ACHN (cell line): ENCODE measurements around the gene MTIF3.
"Not testable (repeated sequence)": the region's sequence is repeated elsewhere in the genome, so short reads cannot be mapped to it uniquely, and the experiment has no call there.

Experiments used
- DNase-seq: peaks from one replicate; pipeline ENCODE4 v3.0.0-alpha.2; 2015
- in situ Hi-C: cut with HindIII; loops from 2 replicates; pipeline ENCODE4 v1.10.0; 2017; ENCODE audit warnings: low sequenced_read_pairs, low pct_ligation_motif_present, low pct_unique_long_range_greater_than_20kb

Gene MTIF3

DNA sequence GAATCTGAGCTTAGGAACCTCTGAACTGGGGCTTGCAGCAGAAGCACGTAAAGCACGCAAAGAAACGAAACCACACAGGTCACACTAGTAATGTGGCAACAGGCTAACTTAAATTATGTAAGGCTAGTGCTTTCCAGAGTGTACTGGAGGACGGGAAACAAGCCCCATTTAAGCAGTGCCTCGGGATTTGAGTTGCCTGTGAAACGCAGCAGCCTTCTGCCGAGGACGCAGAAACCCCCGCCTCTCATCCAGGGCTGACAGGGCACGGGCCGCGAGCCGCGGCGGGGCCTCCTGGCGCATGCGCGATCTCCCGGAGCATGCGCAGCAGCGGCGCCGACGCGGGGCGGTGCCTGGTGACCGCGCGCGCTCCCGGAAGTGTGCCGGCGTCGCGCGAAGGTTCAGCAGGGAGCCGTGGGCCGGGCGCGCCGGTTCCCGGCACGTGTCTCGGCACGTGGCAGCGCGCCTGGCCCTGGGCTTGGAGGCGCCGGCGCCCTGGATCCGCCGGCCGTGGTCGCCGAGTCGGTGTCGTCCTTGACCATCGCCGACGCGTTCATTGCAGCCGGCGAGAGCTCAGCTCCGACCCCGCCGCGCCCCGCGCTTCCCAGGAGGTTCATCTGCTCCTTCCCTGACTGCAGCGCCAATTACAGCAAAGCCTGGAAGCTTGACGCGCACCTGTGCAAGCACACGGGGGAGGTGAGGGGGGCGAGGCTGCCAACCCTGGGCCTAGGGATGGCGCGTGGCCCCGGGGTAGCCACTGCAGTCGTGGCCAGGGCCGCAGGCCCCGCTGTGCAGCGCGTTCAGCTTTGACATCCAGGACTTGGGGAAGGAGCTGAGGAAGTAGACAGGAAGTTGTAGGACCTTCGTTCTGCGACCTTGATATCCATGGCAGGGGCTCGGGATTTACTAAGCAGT lies 25.9 kb downstream of the MTIF3 start, which contains the start of gene GTF3A:
GTF3A (plus strand) TSS at position 374 of the 912 bp plus-strand sequence.
- in situ Hi-C loops: no loop called here
- DNase-seq: peak; percentile 79

DNA sequence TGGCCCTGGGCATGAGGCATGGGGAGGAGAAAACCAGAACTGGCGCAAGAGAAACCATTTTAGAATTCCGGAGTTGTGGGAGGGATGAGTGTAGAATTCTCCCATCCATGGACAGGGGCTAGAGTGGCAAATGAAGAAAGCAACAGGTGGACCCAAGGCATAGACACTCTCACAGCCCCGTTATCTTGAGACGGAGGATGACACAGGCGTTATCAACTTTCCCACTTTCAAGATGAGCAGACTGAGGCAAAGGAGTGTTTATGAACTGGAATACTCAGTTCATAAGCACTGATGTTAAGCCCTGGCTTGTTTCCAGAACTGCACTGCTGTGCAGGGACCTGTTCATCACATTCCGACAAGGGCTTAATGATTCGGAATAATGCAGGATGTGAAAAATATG lies 27.0 kb downstream of the MTIF3 start:
- in situ Hi-C loops: no loop called here
- no peak for DNase-seq

GRCh38 chr13:27421101-27421871 lies 29.1 kb downstream of the MTIF3 start:
- in situ Hi-C loops: no loop called here
- no peak for DNase-seq

- in situ Hi-C loops: no loop called here
- no peak for DNase-seq
These were observed 31.0 kb downstream of the MTIF3 start for GRCh38 chr13:27419328-27419727.

DNA sequence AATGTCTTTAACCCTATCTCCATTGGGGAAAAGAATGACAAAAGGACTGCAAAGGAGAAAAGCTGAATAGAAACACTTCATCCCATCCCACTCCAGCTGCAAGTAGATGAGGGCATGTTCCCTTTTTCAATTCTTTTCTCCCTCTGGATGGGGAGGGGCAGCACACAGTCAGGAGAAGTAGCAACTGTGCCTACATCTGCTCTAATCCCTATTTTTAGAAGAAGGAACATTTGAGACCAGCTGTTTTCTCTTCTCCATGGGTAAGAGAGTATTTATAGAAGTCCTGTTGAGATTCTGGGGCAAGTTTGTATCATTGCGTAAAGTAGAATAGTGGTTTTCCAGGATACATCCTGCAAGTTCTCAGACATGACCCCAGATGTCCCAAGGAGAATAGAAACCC lies 35.2 kb downstream of the MTIF3 start:
- in situ Hi-C loops: no loop called here

DNA sequence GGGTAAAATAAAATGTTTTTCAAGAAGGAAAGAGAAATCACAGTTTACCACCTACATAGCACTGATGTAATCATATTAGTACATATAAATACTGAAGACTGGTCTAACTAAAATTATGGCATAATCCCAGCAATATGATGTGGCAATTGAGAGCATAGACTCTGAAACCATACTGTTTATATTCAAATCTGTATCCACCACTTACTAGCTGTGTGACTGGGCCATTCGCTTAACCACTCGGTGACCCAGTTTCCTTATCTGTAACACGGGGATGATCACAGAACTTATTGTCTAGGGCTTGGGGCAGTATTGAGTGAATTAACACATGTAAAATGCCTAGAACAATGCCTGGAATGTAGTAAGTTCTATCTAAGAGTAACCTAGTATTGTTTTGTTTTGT lies 39.0 kb downstream of the MTIF3 start:
- DNase-seq: no peak
- in situ Hi-C loops: no loop called here

More for the DNA sequence above, 35.2 kb downstream of the MTIF3 start:
- DNase-seq: no peak

- in situ Hi-C loops: no loop called here
- no peak for DNase-seq
These were observed 41.4 kb downstream of the MTIF3 start for GRCh38 chr13:27409013-27409412.

DNA sequence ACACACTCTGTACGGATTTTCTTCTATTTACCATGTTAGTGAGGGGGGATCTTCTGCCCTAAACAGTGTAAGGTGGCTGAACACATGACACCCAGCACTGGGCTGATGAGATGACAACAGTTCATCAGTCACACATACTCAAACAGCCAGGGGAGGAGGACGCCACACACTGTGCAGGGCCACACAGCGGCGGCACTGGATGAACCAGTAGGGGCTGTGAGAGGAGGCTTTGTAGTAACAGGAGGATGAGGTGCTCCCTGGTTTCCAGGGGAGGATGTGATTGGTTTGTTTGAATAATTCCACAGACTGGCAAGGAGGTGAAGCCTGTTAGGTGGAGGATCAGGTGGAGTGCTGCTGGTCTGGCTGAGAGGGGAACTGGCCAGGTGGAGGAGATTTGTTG lies 42.3 kb downstream of the MTIF3 start:
- DNase-seq: no peak
- in situ Hi-C loops: no loop called here

DNA sequence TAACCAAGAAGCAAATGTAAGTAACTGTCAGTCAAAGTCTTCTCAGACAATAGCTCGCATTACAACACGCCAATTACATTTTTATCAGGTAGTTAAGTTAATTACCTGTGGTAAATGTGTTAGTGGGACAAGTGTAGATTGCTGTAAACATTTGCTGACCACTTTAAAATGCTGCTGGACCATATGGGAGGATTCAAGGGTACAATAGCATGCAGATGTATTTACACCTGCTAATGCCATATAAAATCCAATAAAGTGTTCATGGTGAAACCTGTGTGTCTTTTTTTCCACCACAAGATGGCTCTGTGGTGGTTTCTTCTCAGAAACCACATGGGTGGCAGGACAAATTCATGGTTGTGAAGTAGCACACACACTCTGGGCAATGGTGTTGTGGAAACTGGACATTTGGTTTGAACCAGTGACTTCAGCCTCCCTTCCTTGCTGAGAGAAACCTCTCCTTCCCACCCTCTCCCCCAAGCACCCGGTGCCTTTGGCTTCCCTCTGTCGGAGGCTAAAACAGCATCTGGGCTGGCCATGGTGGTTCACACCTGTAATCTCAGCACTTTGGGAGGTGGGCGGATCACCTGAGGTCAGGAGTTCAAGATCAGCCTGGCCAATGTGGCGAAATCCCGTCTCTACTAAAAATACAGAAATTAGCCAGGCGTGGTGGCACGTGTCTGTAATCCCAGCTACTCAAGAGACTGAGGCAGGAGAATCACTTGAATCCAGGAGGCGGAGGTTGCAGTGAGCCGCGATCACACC lies 44.0 kb downstream of the MTIF3 start:
- DNase-seq: peak; percentile 45

DNA sequence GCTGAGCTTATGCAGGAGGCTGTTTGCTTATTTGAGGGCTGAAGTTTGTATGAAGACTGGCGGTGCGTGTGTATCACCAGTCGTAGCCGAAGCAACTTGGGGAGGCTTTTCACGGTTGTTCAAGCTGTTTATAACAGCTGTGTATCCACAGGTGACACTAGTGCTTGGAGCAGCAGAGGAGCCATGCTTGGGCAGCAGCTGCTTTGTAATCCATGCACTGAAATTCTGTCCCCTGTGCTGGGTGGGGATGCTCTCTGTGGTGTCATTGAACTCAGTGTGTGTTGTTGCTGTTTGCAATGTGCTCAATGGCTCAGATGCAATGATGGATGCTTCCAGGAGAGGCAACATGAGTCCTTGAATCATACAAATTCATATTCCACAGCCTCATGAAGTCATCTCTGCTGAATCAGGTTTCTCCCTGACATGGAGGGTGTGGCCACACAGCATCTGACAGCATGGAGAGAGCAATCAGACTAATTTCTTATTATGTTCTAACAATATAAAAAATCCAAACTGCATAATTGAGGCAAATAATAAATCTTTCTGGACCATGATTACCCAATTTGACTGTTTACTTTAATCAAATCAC lies 44.7 kb downstream of the MTIF3 start:
- DNase-seq: no peak
- in situ Hi-C loops: no loop called here

More for the DNA sequence above, 44.0 kb downstream of the MTIF3 start:
- in situ Hi-C loops: no loop called here

GRCh38 chr13:27404680-27405079 lies 45.7 kb downstream of the MTIF3 start:
- in situ Hi-C loops: no loop called here
- DNase-seq: no peak

DNA sequence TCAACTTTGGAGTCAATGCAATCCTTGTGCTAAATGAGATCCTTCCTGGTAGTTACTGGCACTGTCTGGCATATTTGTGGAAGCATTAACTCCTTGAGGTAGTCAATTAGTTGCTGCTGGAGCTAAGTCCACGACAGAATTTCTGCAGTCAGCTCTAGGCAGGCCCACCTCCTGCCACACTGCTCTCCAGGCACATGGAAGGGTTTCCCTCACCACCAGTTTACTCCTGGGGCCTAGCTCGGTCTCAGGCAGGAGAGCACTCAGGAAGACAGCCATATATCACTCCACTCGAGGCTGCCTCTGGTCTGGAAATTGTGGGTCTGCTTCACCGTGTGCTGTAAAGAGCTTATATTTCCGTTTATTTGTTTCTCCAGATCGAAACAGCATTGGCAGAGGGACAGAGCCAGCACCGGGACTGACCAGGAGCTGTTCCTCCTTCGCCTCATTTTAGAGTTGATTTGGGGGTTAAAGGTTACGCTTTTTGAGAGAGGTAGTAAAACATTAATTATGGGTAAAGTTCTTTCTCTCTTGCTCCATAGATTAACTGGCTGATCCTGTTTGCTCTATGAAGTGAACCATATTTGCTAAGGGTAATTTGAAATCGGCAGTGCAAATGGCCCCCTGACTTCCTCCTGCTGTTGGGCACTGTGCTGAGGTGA lies 46.5 kb downstream of the MTIF3 start:
- DNase-seq: no peak
- in situ Hi-C loops: no loop called here

- in situ Hi-C loops: no loop called here
- peak; percentile 75 for DNase-seq
These were observed 47.1 kb downstream of the MTIF3 start for GRCh38 chr13:27403203-27403678.

DNA sequence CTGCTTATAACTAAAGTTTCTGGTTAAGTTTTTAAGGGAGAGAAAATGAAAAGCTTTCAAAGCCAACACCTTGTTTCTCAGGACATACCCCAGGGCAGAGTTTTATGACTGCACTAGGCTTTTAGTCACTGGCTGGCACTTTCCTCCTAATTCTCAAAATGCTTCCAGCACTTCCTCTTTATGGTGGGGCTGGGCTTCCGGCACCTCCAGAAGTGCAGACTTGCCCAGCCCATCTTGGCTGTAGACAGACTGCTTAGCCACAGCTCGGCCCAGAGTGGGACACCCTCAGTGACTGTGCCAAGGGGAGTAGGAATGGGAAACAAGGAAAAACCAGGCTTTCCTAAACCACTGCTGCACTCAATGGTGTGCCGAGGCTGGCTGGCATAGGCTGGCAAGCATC lies 49.2 kb downstream of the MTIF3 start:
- in situ Hi-C loops: no loop called here
- DNase-seq: no peak

GRCh38 chr13:27400405-27400804 lies 50.0 kb downstream of the MTIF3 start:
- DNase-seq, in situ Hi-C loops: not testable (repeated sequence)

DNA sequence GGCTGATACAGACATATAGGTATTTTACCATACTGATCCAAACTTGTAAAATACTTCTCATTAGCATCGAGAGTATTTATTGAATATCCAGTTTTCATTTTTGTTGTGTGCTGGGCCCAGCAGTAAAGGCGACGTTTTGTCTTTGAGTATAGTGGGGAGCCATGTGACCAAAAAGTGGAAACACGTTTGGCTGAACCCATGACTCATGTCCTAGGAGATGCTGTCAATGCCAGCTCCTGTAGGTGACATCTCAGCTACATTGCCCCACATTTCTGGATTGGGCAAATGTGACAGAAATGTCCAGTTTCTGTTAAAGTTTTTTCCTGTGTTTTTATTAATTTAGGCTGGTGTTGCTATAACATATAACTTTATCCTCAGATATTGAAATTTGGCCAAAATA lies 52.0 kb downstream of the MTIF3 start:
- no peak for DNase-seq
- in situ Hi-C loops: no loop called here

DNA sequence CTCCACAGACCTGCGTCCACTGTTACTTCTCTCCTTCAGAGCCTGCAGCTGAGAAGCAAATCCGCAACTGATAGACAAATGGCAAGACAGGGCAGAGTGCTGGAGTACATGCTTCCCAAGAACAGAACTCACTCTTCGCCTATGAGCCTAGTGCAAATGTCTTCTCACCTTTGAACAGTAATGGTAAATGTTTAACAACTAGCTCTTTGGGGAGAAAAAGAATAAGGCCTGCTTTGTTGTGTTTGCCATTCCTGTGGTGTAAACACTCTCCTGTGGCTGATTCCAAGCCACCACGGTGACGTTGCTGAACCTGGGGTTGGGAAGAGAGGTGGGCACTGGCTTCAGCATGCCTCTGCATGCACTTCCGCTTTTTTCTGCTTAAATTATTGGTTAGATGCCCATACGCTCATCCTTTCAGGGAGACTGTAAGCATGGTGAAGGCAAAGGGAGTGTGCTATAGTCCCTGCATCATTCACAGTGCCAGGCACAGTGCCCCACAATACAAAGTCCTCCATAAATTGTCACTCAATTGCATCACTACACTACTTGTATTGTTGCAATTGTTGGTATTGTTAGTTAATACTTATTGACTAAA lies 54.0 kb downstream of the MTIF3 start:
- in situ Hi-C loops: no loop called here
- DNase-seq: no peak
